ENCODE results near the gene SULF2.

SULF2 gene

DNA sequence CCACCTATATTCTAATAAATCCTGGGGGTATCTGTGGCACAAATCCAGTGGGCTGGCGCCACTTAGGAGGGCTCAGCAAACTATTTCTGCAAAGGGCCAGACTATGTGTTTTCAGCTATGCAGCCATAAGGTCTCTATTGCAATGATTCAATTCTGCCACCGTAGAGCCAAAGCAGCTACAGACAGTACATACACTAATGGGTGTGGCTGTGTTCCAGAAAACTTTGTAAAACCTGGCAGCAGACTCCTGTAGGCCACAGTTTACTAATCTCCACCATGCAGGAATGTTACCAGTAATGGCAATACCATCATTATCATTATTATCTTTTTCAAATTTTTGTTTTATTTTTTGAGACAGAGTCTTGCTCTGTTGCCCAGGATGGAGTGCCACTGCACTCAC is 65.7 kb downstream of the SULF2 start:
- 93% methylated on average over 2 of the region's 2 CpGs for WGBS
- Histone ChIP-seq H3K27me3 (ENCODE audit: insufficient read depth, low read length) (no peaks in the 10 kb centered on the region), H3K27ac (ENCODE audit: low read depth, low read length) (no peak overlapping the region), H3K9ac (ENCODE audit: low read depth, low read length) (no peak overlapping the region), H3K36me3 (ENCODE audit: insufficient read depth, low read length) (no peaks in the 10 kb centered on the region; the same call in 1 of the 2 replicates), H3K4me3 (ENCODE audit: low read length) (no peak overlapping the region), H3K4me1 (ENCODE audit: insufficient read depth, low read length) (peaks cover 6% of the 10 kb centered on the region; the same call in 1 of the 2 replicates), H3K9me3 (ENCODE audit: insufficient read depth, low read depth, low read length) (no peaks in the 10 kb centered on the region)

DNA sequence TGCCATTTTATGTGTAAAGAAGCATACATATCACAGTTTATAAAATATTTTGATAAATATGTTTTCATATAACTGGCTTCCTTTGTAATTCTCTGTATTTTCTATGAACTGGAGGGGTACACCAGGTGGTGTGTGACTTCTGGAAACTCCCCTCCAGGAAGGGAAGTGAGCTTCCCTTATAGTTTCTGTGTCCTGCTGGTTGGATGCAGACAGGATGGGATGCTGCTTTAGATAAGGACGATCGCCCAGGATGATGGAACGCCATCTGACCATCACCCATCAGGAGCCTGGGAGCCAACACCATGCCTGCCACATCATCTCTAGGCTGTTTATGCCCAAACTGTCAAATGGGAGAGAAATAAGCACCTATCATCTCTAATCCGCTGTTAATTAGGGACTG is 66.1 kb downstream of the SULF2 start:
- no peaks in the 10 kb centered on the region; the same call in 1 of the 2 replicates for H3K36me3 ChIP-seq (ENCODE audit: insufficient read depth, low read length)

DNA sequence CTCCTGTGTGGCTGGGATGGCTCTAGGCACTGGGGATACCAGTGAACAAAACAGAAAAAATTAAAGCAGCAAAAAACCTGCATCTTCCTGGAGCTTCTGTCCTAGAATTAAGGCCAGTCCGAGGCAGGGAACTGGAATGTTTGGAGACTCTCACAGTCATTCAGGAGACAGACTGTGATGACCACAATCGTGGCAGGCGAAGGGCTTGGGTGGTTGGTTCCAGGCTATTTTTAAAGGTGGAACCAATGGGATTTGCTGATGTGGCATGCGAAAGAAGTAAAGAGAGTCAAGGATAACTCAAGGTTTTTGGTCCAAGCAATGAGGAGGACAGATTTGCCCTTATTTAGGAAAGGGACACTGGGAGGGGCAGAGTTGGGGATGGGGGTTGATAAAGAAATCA is 66.9 kb downstream of the SULF2 start:
- Histone ChIP-seq H3K36me3 (ENCODE audit: insufficient read depth, low read length) (no peaks in the 10 kb centered on the region; the same call in 1 of the 2 replicates), H3K4me1 (ENCODE audit: insufficient read depth, low read length) (peaks cover 6% of the 10 kb centered on the region; the same call in 1 of the 2 replicates), H3K27ac (ENCODE audit: low read depth, low read length) (no peak overlapping the region), H3K9ac (ENCODE audit: low read depth, low read length) (no peak overlapping the region), H3K4me3 (ENCODE audit: low read length) (no peak overlapping the region), H3K27me3 (ENCODE audit: insufficient read depth, low read length) (no peaks in the 10 kb centered on the region), H3K9me3 (ENCODE audit: insufficient read depth, low read depth, low read length) (no peaks in the 10 kb centered on the region)
- WGBS, result 92% methylated on average over 4 of the region's 4 CpGs

More for the DNA sequence above, 66.1 kb downstream of the SULF2 start:
- Histone ChIP-seq H3K9me3 (ENCODE audit: insufficient read depth, low read depth, low read length) (no peaks in the 10 kb centered on the region), H3K27me3 (ENCODE audit: insufficient read depth, low read length) (no peaks in the 10 kb centered on the region), H3K9ac (ENCODE audit: low read depth, low read length) (no peak overlapping the region), H3K27ac (ENCODE audit: low read depth, low read length) (no peak overlapping the region), H3K4me1 (ENCODE audit: insufficient read depth, low read length) (peaks cover 6% of the 10 kb centered on the region; the same call in 1 of the 2 replicates), H3K4me3 (ENCODE audit: low read length) (no peak overlapping the region)
- WGBS, result 96% methylated on average over 4 of the region's 4 CpGs

DNA sequence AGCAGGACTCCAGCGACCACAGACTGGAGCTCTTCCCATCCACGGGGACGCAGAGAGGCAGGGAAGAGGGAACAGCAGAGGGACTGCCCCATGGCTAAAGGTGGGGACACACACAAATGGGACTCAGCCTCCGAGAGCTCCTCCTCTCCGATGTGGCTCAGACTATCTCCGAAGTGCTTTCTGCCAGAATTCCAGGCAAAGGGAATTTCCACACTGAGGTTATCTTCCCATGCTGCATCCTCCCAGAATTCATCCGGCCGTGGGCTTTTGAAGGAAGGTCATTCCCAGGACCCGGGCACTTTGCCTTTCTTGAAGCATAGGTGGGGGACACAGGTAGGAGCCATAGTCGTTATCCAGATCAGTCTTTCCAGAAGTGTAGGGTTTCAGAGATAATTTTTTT is 67.9 kb downstream of the SULF2 start:
- no peak overlapping the region for H3K4me3 ChIP-seq (ENCODE audit: low read length)
- no peaks in the 10 kb centered on the region; the same call in 1 of the 2 replicates for H3K36me3 ChIP-seq (ENCODE audit: insufficient read depth, low read length)
- H3K9ac ChIP-seq (ENCODE audit: low read depth, low read length), result no peak overlapping the region
- H3K27ac ChIP-seq (ENCODE audit: low read depth, low read length), result no peak overlapping the region
- H3K9me3 ChIP-seq (ENCODE audit: insufficient read depth, low read depth, low read length), result no peaks in the 10 kb centered on the region
- H3K4me1 ChIP-seq (ENCODE audit: insufficient read depth, low read length), result peaks cover 6% of the 10 kb centered on the region; the same call in 1 of the 2 replicates
- WGBS, result 90% methylated on average over 10 of the region's 10 CpGs
- no peaks in the 10 kb centered on the region for H3K27me3 ChIP-seq (ENCODE audit: insufficient read depth, low read length)

DNA sequence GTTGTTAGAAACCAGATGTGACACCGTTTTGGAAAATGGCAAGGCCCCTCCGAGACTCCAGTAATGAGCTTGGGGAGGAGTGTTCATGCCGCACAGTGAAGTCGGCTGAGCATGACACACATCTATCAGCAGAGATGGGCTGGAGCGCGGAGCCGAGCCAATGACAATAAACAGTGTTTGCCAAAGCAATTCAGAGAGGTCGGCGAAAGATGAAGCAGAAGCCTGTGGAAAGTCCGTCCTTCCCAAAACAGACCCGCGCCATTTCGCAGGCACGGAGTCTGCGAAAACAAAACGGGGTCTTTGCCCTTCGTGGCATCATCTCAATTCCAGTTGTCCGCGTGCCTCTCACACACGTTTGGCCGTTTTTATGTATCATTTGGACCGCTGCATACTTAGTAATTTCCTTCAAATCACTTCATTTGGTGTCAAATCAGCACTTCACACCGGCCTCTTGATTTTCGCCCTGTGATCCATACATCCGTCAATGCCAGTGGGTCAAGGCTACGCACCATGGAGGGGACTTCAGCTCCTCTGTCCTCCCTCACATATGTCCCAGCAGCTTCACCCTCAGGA is 71.3 kb downstream of the SULF2 start:
- Histone ChIP-seq H3K4me3 (ENCODE audit: low read length) (no peak overlapping the region), H3K27me3 (ENCODE audit: insufficient read depth, low read length) (no peaks in the 10 kb centered on the region), H3K9me3 (ENCODE audit: insufficient read depth, low read depth, low read length) (no peaks in the 10 kb centered on the region), H3K36me3 (ENCODE audit: insufficient read depth, low read length) (no peaks in the 10 kb centered on the region; the same call in 1 of the 2 replicates), H3K27ac (ENCODE audit: low read depth, low read length) (no peak overlapping the region), H3K4me1 (ENCODE audit: insufficient read depth, low read length) (no peaks in the 10 kb centered on the region), H3K9ac (ENCODE audit: low read depth, low read length) (no peak overlapping the region)
- 95% methylated on average over 26 of the region's 26 CpGs for WGBS

DNA sequence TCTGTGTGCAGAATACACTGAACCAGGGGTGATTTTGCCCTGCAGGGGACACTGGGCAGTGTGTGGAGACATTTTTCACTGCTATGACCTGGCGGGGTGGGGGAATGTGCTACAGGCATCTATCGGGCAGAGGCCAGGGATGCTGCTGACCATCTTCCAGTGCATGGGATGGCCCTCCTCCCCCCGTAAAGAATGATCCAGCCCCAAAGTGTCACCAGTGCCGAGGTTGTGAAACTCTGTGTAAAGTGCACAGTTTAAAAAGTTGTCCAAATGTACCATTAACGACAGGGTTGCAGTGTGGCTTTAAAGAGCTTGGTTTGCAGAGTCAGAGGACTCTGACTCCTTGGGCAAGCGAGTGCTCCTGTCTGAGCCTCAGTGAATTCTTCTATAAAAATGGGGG is 72.1 kb downstream of the SULF2 start:
- Histone ChIP-seq H3K4me1 (ENCODE audit: insufficient read depth, low read length) (no peaks in the 10 kb centered on the region), H3K36me3 (ENCODE audit: insufficient read depth, low read length) (no peaks in the 10 kb centered on the region; the same call in 1 of the 2 replicates), H3K27me3 (ENCODE audit: insufficient read depth, low read length) (no peaks in the 10 kb centered on the region), H3K27ac (ENCODE audit: low read depth, low read length) (no peak overlapping the region), H3K4me3 (ENCODE audit: low read length) (no peak overlapping the region), H3K9me3 (ENCODE audit: insufficient read depth, low read depth, low read length) (no peaks in the 10 kb centered on the region), H3K9ac (ENCODE audit: low read depth, low read length) (no peak overlapping the region)
- WGBS, result 94% methylated on average over 6 of the region's 6 CpGs

DNA sequence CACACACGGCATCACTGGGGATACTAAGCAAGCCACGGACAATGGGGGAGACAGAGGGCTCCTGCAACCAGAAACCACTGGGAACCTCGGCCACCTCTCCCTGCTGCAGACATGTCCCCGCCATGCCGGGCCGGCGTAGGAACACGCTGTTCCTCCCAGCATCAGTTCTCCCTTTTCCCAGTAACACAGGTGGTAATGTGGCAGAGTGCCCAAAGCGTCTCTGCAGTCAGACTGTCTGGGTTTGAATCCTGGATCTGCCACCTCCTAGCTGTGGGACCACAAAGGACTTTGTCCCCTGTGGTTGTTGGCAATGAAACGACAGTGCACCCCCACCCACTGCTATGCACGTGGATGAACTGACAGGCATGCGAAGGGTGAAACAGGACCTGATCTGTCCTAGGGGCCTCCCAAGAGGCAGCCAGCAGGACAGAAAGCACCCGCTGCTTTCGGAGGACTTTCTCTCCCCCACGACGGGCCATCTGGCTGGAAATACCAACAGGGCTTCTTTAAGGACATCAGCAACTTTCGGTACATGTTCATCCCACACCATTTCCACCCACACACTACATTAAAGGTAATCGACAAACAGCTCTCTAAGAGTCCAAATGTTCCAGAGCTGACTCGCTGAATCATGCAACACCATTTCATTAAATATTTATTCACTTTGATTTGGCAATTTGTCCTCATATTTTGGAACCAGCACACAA is 74.1 kb downstream of the SULF2 start:
- no peak overlapping the region for H3K27ac ChIP-seq (ENCODE audit: low read depth, low read length)
- no peaks in the 10 kb centered on the region for H3K9me3 ChIP-seq (ENCODE audit: insufficient read depth, low read depth, low read length)
- H3K4me3 ChIP-seq (ENCODE audit: low read length), result no peak overlapping the region
- H3K4me1 ChIP-seq (ENCODE audit: insufficient read depth, low read length), result no peaks in the 10 kb centered on the region
- H3K36me3 ChIP-seq (ENCODE audit: insufficient read depth, low read length), result no peaks in the 10 kb centered on the region
- WGBS, result 87% methylated on average over 19 of the region's 19 CpGs
- H3K27me3 ChIP-seq (ENCODE audit: insufficient read depth, low read length), result no peaks in the 10 kb centered on the region
- no peak overlapping the region for H3K9ac ChIP-seq (ENCODE audit: low read depth, low read length)

DNA sequence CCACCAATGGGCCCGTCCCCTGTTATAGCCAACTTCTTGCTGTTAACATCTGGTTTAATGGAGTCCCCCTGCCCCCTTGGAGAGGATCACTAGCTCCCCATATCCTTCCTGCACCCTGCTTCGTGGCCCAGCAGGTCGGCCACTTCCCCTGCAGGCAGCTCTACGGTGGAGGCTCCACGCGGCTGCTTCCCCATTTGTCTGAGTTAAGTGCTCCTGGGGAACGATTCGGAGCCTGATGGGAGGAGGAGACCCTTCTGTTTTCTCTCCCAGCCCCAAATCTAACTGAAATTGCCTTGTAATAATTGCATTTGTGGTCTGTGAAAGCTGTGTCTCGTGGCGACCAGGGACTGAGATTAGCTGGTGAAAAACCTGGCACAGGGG is 74.6 kb downstream of the SULF2 start:
- Histone ChIP-seq H3K9ac (ENCODE audit: low read depth, low read length) (no peak overlapping the region), H3K4me3 (ENCODE audit: low read length) (no peak overlapping the region), H3K27ac (ENCODE audit: low read depth, low read length) (no peak overlapping the region), H3K27me3 (ENCODE audit: insufficient read depth, low read length) (no peaks in the 10 kb centered on the region), H3K36me3 (ENCODE audit: insufficient read depth, low read length) (no peaks in the 10 kb centered on the region), H3K4me1 (ENCODE audit: insufficient read depth, low read length) (no peaks in the 10 kb centered on the region), H3K9me3 (ENCODE audit: insufficient read depth, low read depth, low read length) (no peaks in the 10 kb centered on the region)
- WGBS, result 94% methylated on average over 10 of the region's 10 CpGs

DNA sequence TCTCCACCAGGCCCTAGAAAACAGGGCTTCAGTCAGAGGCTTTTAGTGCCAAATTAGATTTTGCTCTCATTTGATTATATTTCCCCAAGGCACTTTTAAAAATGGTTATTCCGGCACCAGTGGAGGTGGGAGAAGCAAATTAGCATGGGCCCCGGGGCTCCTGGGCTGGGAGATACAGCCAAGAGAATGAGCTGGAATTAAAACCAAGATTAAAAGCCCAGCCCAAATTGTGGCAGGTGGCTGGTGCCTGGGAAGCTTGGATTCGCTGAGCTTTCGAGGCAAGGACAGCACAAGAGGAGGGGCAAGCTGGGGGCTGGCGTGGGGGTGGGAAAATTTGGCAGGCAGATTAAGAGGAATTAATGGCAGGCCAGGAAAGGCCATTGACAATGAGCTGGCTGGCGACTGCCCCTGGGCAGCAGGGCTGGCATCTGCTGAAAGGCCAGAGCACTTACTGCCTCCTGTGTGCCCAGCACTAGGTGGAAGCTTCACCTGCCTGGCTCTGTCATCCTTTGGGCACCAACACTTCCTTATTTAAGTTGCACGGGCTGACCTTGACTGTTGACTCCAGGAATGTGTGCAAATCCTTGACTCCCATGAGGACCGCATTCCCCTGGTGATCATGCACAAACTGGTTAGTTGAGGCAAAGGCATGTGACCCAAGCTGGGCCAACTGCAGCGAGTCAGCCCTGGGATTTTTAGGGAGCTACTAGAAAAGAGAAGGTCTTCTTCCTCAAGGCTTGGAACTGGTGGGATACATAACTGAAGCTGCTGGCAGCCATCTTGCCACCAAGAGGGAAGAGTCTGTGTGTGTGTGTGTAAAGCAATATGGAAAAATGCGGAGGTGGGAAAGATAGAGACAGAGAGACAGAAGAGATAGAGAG is 76.1 kb downstream of the SULF2 start:
- Histone ChIP-seq H3K4me1 (ENCODE audit: insufficient read depth, low read length) (no peaks in the 10 kb centered on the region), H3K9ac (ENCODE audit: low read depth, low read length) (no peak overlapping the region), H3K9me3 (ENCODE audit: insufficient read depth, low read depth, low read length) (no peaks in the 10 kb centered on the region), H3K27ac (ENCODE audit: low read depth, low read length) (no peak overlapping the region), H3K36me3 (ENCODE audit: insufficient read depth, low read length) (no peaks in the 10 kb centered on the region), H3K27me3 (ENCODE audit: insufficient read depth, low read length) (no peaks in the 10 kb centered on the region), H3K4me3 (ENCODE audit: low read length) (no peak overlapping the region)
- 89% methylated on average over 10 of the region's 10 CpGs for WGBS

DNA sequence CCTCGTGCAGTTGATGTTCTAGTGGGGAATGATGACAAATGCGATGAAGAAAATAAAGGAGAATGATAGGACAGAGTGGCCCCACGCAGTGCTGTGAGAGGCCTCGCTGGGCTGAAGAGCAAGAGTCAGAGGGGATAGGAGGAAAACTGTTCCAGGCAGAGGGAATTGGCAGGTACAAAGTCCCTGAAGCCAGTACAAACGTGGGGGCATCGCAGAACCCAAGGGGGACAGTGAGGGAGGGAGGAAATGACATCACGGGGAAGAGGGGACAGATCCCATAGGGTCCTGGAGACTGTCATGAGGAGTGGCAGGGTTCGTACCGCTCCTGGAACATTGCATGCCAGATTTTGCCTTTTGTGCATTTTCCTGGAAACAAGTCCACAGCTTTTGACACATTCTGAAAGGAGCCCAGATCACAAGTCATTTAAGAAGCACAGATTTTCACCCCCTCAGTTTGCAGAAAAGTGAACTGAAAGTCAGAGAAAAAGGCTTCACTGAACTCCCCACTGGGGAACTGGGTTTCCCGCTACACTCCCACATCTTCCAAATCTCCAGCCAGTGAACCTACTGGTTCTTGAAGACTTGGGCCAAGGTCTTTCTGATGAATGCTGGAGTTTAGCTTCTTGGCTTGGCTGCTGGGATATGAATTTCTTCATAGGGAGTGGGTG is 77.0 kb downstream of the SULF2 start:
- no peak overlapping the region for H3K27ac ChIP-seq (ENCODE audit: low read depth, low read length)
- no peak overlapping the region for H3K4me3 ChIP-seq (ENCODE audit: low read length)
- 88% methylated on average over 10 of the region's 10 CpGs for WGBS
- no peaks in the 10 kb centered on the region for H3K27me3 ChIP-seq (ENCODE audit: insufficient read depth, low read length)
- no peak overlapping the region for H3K9ac ChIP-seq (ENCODE audit: low read depth, low read length)
- no peaks in the 10 kb centered on the region for H3K4me1 ChIP-seq (ENCODE audit: insufficient read depth, low read length)
- no peaks in the 10 kb centered on the region for H3K9me3 ChIP-seq (ENCODE audit: insufficient read depth, low read depth, low read length)
- H3K36me3 ChIP-seq (ENCODE audit: insufficient read depth, low read length), result no peaks in the 10 kb centered on the region

Data from HUES64 (cell line).